Prostate gland (tissue), 2 donors: ENCODE measurements around the gene GABRG3. TPM values are rescaled to one million over a fixed set of nuclear protein-coding genes. Genes with fewer than 3 reads are reported as not detected.

Source experiments
- DNase-seq: peaks from one replicate; pipeline ENCODE4 v3.0.0-alpha.2; 2019; ENCODE audit warnings: low spot score
- H3K27ac ChIP-seq, 2 donors: fragments of 200-600 bp; sonication (generic); 2 replicates each; pipeline ENCODE4 v1.5.1; 2017 to 2019
- H3K27me3 ChIP-seq: fragments of 200-600 bp; sonication (generic); replicated peaks from 2 replicates; pipeline ENCODE4 v1.5.1; 2019; ENCODE audit not compliant: insufficient read depth
- H3K36me3 ChIP-seq, 2 donors: fragments of 200-600 bp; sonication (generic); 1 replicate in 1 of 2; 2 replicates in 1 of 2; pipeline versions ENCODE4 v1.5.1 to v1.8.1; 2017 to 2019
- H3K4me1 ChIP-seq: fragments of 200-600 bp; sonication (generic); replicated peaks from 2 replicates; pipeline ENCODE4 v1.5.1; 2019
- H3K4me3 ChIP-seq, 2 donors: fragments of 200-600 bp; sonication (generic); 2 replicates each; pipeline ENCODE4 v1.5.1; 2017 to 2019
- H3K9me3 ChIP-seq: fragments of 200-600 bp; sonication (generic); 2 replicates; pipeline ENCODE4 v1.5.1; 2017
- POLR2A ChIP-seq: fragments of 450-650 bp; IDR thresholded peaks from one replicate; pipeline ENCODE4 v1.6.1; 2016; ENCODE audit warnings: antibody characterized with exemption, mild to moderate bottlenecking
- POLR2AphosphoS5 ChIP-seq: sonication (generic); formaldehyde crosslinking; IDR thresholded peaks from one replicate; pipeline ENCODE4 v1.6.1; 2017; ENCODE audit warnings: antibody characterized with exemption
- WGBS: methylation state at CpG from one replicate; pipeline ENCODE4 v1.1.5; 2018; 5-methylcytosine and 5-hydroxymethylcytosine counted together
- intact Hi-C: fragments of 100-400 bp; cut with DNase I; formaldehyde crosslinking; loops from one replicate; pipeline ENCODE4 v1.14.2; 2022
- total RNA-seq, 2 donors: library from RNA; depleted of rRNA; stranded (reverse); fragments of >200 nt; gene quantifications; one replicate each; pipeline ENCODE4 v1.1.0, GENCODE V29; 2016
- TF ChIP-seq, protein P1 (sequence below), 4 experiments: fragments of 200-600 bp in 2 of 4; fragments of 450-650 bp in 2 of 4; sonication (generic) in 2 of 4; IDR thresholded peaks; 1 replicate in 3 of 4; 2 replicates in 1 of 4; pipeline ENCODE4 v1.5.1; 2016 to 2019; ENCODE audit warnings: antibody characterized with exemption in 4 of 4, mild to moderate bottlenecking in 2 of 4, moderate library complexity in 2 of 4

The GABRG3 gene
- total RNA-seq, 2 donors from 2014 or later, result 15.6 to 35.4 TPM

DNA sequence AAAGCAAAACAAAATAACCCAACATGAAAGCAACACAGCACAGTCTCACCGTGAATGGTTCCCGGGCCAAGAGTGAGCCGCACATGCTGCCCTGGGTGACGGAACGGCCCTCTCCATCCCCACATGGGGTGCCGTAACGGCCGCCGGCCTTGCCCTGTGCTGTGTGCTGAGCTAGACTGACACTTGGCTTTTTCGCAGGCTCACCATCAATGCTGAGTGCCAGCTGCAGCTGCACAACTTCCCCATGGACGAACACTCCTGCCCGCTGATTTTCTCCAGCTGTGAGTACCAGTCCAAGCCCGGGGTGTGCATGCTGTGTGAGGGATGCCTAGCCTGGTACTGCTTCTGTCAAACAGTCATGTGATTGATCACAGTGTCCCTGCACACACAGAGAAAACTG is 357.6 kb downstream of the GABRG3 start:
- TF ChIP-seq, protein P1, sequence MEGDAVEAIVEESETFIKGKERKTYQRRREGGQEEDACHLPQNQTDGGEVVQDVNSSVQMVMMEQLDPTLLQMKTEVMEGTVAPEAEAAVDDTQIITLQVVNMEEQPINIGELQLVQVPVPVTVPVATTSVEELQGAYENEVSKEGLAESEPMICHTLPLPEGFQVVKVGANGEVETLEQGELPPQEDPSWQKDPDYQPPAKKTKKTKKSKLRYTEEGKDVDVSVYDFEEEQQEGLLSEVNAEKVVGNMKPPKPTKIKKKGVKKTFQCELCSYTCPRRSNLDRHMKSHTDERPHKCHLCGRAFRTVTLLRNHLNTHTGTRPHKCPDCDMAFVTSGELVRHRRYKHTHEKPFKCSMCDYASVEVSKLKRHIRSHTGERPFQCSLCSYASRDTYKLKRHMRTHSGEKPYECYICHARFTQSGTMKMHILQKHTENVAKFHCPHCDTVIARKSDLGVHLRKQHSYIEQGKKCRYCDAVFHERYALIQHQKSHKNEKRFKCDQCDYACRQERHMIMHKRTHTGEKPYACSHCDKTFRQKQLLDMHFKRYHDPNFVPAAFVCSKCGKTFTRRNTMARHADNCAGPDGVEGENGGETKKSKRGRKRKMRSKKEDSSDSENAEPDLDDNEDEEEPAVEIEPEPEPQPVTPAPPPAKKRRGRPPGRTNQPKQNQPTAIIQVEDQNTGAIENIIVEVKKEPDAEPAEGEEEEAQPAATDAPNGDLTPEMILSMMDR (IDR thresholded peaks at IDR 0.05), result no peak
- TF ChIP-seq POLR2A, result no peak
- no peak for TF ChIP-seq POLR2AphosphoS5
- Histone ChIP-seq H3K27ac (no peak overlapping the region), H3K36me3 (no peaks in the 10 kb centered on the region), H3K27me3 (no peaks in the 10 kb centered on the region), H3K4me3 (no peak overlapping the region), H3K4me1 (no peaks in the 10 kb centered on the region), H3K9me3 (no peaks in the 10 kb centered on the region)
- DNase-seq, result no peak
- WGBS, result 57% methylated on average over 13 of the region's 13 CpGs
- intact Hi-C loops, result no loop called here

DNA sequence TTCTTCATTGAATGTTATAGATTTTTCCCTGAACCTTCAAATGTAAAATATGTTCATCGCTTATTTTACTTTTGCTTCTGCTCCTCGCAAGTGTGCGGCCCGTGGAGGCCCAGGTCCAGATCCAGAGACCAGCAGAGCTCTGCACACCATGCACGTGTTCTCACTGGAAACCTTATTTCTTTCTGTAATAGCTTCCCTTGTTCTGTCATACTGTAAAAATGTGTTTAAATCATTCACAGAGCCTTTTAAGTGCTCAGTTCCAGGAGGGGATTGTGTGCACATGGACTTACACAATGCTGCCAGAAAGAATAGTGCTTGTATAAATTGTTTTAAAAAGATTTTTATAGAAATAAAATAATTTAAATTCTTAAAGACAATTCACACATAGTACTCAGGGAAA is 359.3 kb downstream of the GABRG3 start:
- no peak for DNase-seq
- intact Hi-C loops, result no loop called here
- H3K27ac ChIP-seq, result no peak overlapping the region
- WGBS, result 68% methylated on average over 5 of the region's 5 CpGs
- H3K4me1 ChIP-seq, result no peaks in the 10 kb centered on the region
- H3K4me3 ChIP-seq, result no peak overlapping the region
- no peaks in the 10 kb centered on the region for H3K36me3 ChIP-seq
- H3K9me3 ChIP-seq, result no peaks in the 10 kb centered on the region
- TF ChIP-seq, protein P1 (IDR thresholded peaks at IDR 0.05), result no peak
- TF ChIP-seq POLR2A (no peak), POLR2AphosphoS5 (no peak)
- no peaks in the 10 kb centered on the region for H3K27me3 ChIP-seq

DNA sequence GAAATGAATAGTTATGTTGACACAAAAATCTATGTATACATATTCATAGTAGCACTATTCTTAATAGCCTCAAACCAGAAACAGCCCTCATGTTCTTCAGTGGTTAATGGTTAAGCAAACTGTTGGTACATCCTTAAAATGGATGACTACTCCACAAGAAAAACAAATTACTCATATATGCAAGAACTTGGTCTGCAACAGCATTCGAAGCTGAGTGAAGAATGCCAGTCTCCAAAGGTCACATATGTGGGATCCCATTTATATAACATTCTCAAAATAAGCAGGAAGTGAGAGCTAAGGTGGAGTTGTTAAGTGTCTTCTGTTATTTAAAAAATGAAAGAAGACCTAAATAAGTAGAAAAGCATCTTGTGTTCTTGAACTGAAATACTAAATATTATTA is 365.7 kb downstream of the GABRG3 start:
- TF ChIP-seq POLR2A, result no peak
- no peak for TF ChIP-seq POLR2AphosphoS5
- TF ChIP-seq, protein P1 (IDR thresholded peaks at IDR 0.05), result no peak
- H3K9me3 ChIP-seq, result no peaks in the 10 kb centered on the region
- H3K4me1 ChIP-seq, result no peaks in the 10 kb centered on the region
- no peaks in the 10 kb centered on the region for H3K36me3 ChIP-seq
- no peak overlapping the region for H3K27ac ChIP-seq
- 83% methylated on average over 1 of the region's 1 CpG for WGBS
- H3K4me3 ChIP-seq, result no peak overlapping the region
- intact Hi-C loops, result no loop called here
- DNase-seq, result no peak
- H3K27me3 ChIP-seq, result no peaks in the 10 kb centered on the region

DNA sequence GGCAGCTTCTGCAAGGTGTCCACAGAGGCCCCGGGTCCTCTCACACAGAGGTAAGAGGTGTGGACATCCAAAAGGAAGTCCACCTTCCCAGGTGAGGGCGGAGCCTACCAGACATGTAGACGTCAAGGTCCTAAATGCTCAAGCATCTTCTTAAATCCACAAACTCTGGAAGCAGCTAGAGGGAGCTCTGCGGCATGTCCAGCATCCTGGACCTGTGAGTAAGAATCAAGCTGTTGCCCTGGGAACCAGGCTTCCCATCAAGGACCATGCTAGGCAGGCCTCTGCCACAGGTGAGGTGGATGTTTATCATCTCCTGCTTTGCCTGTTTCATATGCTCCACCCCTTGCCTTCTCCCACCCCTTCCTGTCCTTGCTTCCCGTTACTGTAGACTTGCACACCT is 368.2 kb downstream of the GABRG3 start:
- no peaks in the 10 kb centered on the region for H3K4me1 ChIP-seq
- no peaks in the 10 kb centered on the region for H3K36me3 ChIP-seq
- intact Hi-C loops, result no loop called here
- DNase-seq, result no peak
- no peak overlapping the region for H3K27ac ChIP-seq
- no peaks in the 10 kb centered on the region for H3K27me3 ChIP-seq
- WGBS, result 82% methylated on average over 5 of the region's 5 CpGs
- H3K9me3 ChIP-seq, result no peaks in the 10 kb centered on the region
- TF ChIP-seq POLR2A (no peak), POLR2AphosphoS5 (no peak)
- TF ChIP-seq, protein P1 (IDR thresholded peaks at IDR 0.05), result no peak
- no peak overlapping the region for H3K4me3 ChIP-seq

DNA sequence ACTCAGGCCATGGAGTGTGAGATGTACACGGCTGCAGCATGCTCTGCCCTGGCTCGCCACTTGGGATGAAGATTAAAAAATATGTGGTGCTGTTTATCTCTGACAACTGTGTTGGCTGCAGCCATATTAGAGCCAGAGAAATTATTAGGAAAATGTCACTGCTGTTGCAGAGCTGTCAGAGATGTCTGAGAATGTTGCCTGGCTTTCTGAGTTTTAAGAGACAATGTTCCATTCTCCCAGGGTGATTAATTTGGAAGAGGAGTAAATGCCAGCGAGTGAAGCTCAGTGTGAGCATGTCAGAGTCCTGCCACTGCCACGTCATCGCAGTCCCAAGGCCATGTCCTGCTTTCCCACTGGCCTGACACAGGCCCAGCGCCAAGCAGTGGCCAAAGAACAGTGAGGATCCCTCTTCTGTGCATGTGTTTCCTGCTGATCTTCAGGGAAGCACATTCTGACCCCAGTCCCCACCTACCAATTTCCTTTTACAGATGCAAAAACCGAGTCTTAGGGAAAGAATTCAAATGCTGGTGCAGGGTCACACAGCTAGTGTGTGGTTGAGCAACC is 370.9 kb downstream of the GABRG3 start:
- intact Hi-C loops, result no loop called here
- Histone ChIP-seq H3K36me3 (no peaks in the 10 kb centered on the region), H3K4me1 (no peaks in the 10 kb centered on the region), H3K27ac (no peak overlapping the region), H3K27me3 (no peaks in the 10 kb centered on the region), H3K9me3 (no peaks in the 10 kb centered on the region), H3K4me3 (no peak overlapping the region)
- DNase-seq, result no peak
- 75% methylated on average over 7 of the region's 7 CpGs for WGBS
- TF ChIP-seq POLR2AphosphoS5, result no peak
- TF ChIP-seq, protein P1 (IDR thresholded peaks at IDR 0.05), result no peak
- no peak for TF ChIP-seq POLR2A
